Measurements from ENCODE around the gene ITIH5. TPM values are rescaled to one million over a fixed set of nuclear protein-coding genes. Genes with fewer than 3 reads are reported as not detected.

Gene ITIH5
- total RNA-seq, 1 donor from 2014 or later, result 34.0 TPM

- Mint-ChIP-seq H3K27ac (no peak overlapping the region), H3K9me3 (no peaks in the 10 kb centered on the region), H3K36me3 (no peaks in the 10 kb centered on the region), H3K27me3 (peaks cover 76% of the 10 kb centered on the region), H3K4me1 (ENCODE audit: unreplicated experiment) (peaks cover 10% of the 10 kb centered on the region), H3K4me3 (no peak overlapping the region)
- TF ChIP-seq, protein P1, sequence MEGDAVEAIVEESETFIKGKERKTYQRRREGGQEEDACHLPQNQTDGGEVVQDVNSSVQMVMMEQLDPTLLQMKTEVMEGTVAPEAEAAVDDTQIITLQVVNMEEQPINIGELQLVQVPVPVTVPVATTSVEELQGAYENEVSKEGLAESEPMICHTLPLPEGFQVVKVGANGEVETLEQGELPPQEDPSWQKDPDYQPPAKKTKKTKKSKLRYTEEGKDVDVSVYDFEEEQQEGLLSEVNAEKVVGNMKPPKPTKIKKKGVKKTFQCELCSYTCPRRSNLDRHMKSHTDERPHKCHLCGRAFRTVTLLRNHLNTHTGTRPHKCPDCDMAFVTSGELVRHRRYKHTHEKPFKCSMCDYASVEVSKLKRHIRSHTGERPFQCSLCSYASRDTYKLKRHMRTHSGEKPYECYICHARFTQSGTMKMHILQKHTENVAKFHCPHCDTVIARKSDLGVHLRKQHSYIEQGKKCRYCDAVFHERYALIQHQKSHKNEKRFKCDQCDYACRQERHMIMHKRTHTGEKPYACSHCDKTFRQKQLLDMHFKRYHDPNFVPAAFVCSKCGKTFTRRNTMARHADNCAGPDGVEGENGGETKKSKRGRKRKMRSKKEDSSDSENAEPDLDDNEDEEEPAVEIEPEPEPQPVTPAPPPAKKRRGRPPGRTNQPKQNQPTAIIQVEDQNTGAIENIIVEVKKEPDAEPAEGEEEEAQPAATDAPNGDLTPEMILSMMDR (conservative IDR thresholded peaks at IDR 0.05), result no peak
- DNase-seq (ENCODE audit: extremely low spot score, unreplicated experiment), result no peak
Measured at GRCh38 chr10:7672341-7673134, 5.8 kb upstream of the ITIH5 start.

DNA sequence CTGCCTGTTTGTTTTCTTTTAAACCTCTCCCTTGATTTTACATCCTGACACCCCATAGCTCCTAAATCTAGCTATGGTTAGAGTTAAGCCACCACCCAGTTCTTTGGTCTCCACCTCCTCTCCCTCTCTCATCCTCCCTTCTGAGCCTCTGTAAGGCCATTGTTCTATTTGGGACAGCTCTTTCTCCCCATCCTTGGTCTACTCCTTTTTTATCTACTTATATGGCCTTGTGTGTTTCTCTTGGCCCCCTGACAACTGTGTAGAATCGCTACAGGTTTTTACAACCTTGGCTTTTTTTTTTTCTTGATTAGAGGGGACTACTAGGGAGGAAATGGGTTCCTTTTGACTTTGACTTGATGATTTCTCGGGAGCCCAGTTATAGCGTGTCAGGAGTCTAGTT, 3.4 kb upstream of the ITIH5 start:
- Mint-ChIP-seq H3K36me3 (no peaks in the 10 kb centered on the region), H3K27ac (no peak overlapping the region), H3K9me3 (no peaks in the 10 kb centered on the region), H3K4me3 (no peak overlapping the region), H3K4me1 (ENCODE audit: unreplicated experiment) (peaks cover 22% of the 10 kb centered on the region), H3K27me3 (peaks cover 73% of the 10 kb centered on the region)
- TF ChIP-seq, protein P1 (conservative IDR thresholded peaks at IDR 0.05), result no peak
- no peak for DNase-seq (ENCODE audit: extremely low spot score, unreplicated experiment)

- Mint-ChIP-seq H3K4me1 (ENCODE audit: unreplicated experiment) (peaks cover 22% of the 10 kb centered on the region), H3K36me3 (no peaks in the 10 kb centered on the region), H3K27ac (peak overlapping the region; percentile 78), H3K4me3 (peak overlapping the region; percentile 89), H3K27me3 (peaks cover 54% of the 10 kb centered on the region), H3K9me3 (no peaks in the 10 kb centered on the region)
- TF ChIP-seq, protein P1 (conservative IDR thresholded peaks at IDR 0.05), result no peak
- DNase-seq (ENCODE audit: extremely low spot score, unreplicated experiment), result no peak
Measured at GRCh38 chr10:7667262-7668141, 736 bp upstream of the ITIH5 start.

GRCh38 chr10:7665767-7666166, 999 bp downstream of the ITIH5 start:
- Mint-ChIP-seq H3K4me1 (ENCODE audit: unreplicated experiment) (peaks cover 28% of the 10 kb centered on the region), H3K4me3 (peak overlapping the region; percentile 92), H3K36me3 (no peaks in the 10 kb centered on the region), H3K9me3 (no peaks in the 10 kb centered on the region), H3K27ac (peak overlapping the region; percentile 24), H3K27me3 (peaks cover 43% of the 10 kb centered on the region)
- no peak for DNase-seq (ENCODE audit: extremely low spot score, unreplicated experiment)
- TF ChIP-seq, protein P1 (conservative IDR thresholded peaks at IDR 0.05), result no peak

- Mint-ChIP-seq H3K36me3 (no peaks in the 10 kb centered on the region), H3K4me3 (peak overlapping the region; percentile 38), H3K4me1 (ENCODE audit: unreplicated experiment) (peaks cover 32% of the 10 kb centered on the region), H3K9me3 (peaks cover 2% of the 10 kb centered on the region), H3K27ac (no peak overlapping the region), H3K27me3 (peaks cover 36% of the 10 kb centered on the region)
- TF ChIP-seq, protein P1 (conservative IDR thresholded peaks at IDR 0.05), result no peak
- no peak for DNase-seq (ENCODE audit: extremely low spot score, unreplicated experiment)
Measured at GRCh38 chr10:7664707-7665106, 2.1 kb downstream of the ITIH5 start.
